ENCODE measurements around the gene GEMIN8. TPM values are rescaled to one million over a fixed set of nuclear protein-coding genes. Genes with fewer than 3 reads are reported as not detected.

GEMIN8 gene
- total and polyA plus RNA-seq, 2 donors (not counting 1 experiment from before 2014, with no cell fraction given), result 20.6 to 26.1 TPM

DNA sequence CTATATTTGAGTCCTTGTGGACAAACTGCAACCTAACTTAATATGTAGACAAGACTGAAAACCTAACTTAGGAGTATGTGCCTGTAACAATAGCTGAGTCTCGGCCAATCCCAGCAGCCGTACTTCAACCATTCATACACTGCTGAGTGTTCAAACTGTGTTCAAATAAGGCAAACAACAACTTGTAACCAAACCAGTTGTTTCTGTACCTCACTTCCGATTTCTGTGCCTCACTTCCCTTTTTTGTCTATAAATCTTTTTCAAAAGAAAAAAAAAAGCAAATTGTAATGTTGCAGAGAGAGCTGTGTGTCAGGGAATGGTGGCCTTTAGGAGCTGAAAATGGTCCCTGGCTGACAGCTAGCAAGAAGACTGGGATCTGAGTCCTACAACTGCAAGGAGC, 46.0 kb downstream of the GEMIN8 start:
- no CpG with 5 or more reads among the region's 3 CpGs for WGBS (ENCODE audit: insufficient coverage)
- peaks cover 3% of the 10 kb centered on the region for H3K9me3 Mint-ChIP-seq (ENCODE audit: insufficient read depth)
- H3K4me2 ChIP-seq (replicated peaks; ENCODE audit: low read depth, low read length, poor library complexity, severe bottlenecking), result peak overlapping the region; percentile 43
- no peaks in the 10 kb centered on the region for H3K27me3 Mint-ChIP-seq
- H3K9me3 ChIP-seq (ENCODE audit: control extremely low read depth in 1 of 3, control insufficient read depth in 2 of 3, insufficient read depth in 1 of 3, low read length in 2 of 3), result no peaks in the 10 kb centered on the region
- no peaks in the 10 kb centered on the region for H4K20me1 ChIP-seq (ENCODE audit: control insufficient read depth, insufficient read depth, low read length, poor library complexity, severe bottlenecking)
- H3K79me2 ChIP-seq (ENCODE audit: control insufficient read depth, insufficient read depth, low read length), result no peaks in the 10 kb centered on the region
- ChIA-PET POLR2A (no interaction called here), CTCF (no interaction called here)
- H3K4me1 ChIP-seq (ENCODE audit: control insufficient read depth in 2 of 2, insufficient read depth in 2 of 2, low read length in 2 of 2), result peaks cover 6 to 9% of the 10 kb centered on the region in 2 donors
- H3K9ac ChIP-seq (ENCODE audit: low read length), result peak overlapping the region; percentile 27
- TF ChIP-seq EZH2 (IDR thresholded peaks at IDR 0.05; ENCODE audit: borderline replicate concordance, insufficient read depth, low read depth, low read length, poor library complexity, severe bottlenecking), result no peak
- TF ChIP-seq, protein P1, sequence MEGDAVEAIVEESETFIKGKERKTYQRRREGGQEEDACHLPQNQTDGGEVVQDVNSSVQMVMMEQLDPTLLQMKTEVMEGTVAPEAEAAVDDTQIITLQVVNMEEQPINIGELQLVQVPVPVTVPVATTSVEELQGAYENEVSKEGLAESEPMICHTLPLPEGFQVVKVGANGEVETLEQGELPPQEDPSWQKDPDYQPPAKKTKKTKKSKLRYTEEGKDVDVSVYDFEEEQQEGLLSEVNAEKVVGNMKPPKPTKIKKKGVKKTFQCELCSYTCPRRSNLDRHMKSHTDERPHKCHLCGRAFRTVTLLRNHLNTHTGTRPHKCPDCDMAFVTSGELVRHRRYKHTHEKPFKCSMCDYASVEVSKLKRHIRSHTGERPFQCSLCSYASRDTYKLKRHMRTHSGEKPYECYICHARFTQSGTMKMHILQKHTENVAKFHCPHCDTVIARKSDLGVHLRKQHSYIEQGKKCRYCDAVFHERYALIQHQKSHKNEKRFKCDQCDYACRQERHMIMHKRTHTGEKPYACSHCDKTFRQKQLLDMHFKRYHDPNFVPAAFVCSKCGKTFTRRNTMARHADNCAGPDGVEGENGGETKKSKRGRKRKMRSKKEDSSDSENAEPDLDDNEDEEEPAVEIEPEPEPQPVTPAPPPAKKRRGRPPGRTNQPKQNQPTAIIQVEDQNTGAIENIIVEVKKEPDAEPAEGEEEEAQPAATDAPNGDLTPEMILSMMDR (IDR thresholded peaks at IDR 0.05), result no peak
- no peaks in the 10 kb centered on the region for H3K36me3 ChIP-seq (replicated peaks in 1 of 2; ENCODE audit: control extremely low read depth in 1 of 2, control insufficient read depth in 1 of 2, extremely low read depth in 1 of 2, insufficient read depth in 2 of 2, low read length in 1 of 2)
- H3K4me1 Mint-ChIP-seq, result peaks cover 12% of the 10 kb centered on the region
- no peak for ATAC-seq (ENCODE audit: low read depth)
- H3K27me3 ChIP-seq (replicated peaks in 1 of 4; ENCODE audit: control extremely low read depth in 1 of 4, control insufficient read depth in 3 of 4, insufficient read depth in 4 of 4, low read length in 3 of 4), result no peaks in the 10 kb centered on the region
- no peak overlapping the region for H3K4me3 ChIP-seq (ENCODE audit: control extremely low read depth in 1 of 5, extremely low read depth in 1 of 5, insufficient read depth in 1 of 5, low read depth in 2 of 5, low read length in 4 of 5)
- peak; percentile 44 for DNase-seq
- intact Hi-C loops (cut with micrococcal nuclease), result no loop called here
- H3K27ac Mint-ChIP-seq, result peak overlapping the region; percentile 53
- peak overlapping the region in 1 of 2 donors; percentile 5 for H3K27ac ChIP-seq (ENCODE audit: low read length in 2 of 2)
- H2AFZ ChIP-seq (ENCODE audit: insufficient read depth, low read depth, low read length, poor library complexity, severe bottlenecking), result peak overlapping the region; percentile 40
- H3K4me3 Mint-ChIP-seq, result peak overlapping the region; percentile 16

DNA sequence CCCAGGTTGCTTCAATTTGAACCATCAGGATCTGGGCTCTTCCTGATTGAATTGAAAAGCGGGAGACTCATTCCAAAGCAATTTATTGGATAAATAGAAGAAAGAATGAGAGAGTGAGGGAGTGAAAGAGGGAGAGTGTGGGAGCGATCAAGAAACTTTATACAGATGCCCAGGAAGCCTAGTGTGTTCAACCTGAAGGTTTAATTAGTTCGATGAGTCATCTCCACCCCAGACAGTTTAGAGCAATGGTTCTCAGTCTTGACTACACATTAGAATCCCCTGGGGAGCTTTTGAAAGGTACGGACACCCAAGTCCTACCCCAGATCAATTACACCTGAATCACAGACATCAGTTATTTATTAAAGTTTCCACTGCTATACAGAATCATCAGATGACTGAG, 61.5 kb downstream of the GEMIN8 start:
- no peak for TF ChIP-seq EZH2 (IDR thresholded peaks at IDR 0.05; ENCODE audit: borderline replicate concordance, insufficient read depth, low read depth, low read length, poor library complexity, severe bottlenecking)
- TF ChIP-seq, protein P1 (IDR thresholded peaks at IDR 0.05), result no peak
- Histone ChIP-seq H3K27me3 (replicated peaks in 1 of 4; ENCODE audit: control extremely low read depth in 1 of 4, control insufficient read depth in 3 of 4, insufficient read depth in 4 of 4, low read length in 3 of 4) (no peaks in the 10 kb centered on the region), H3K79me2 (ENCODE audit: control insufficient read depth, insufficient read depth, low read length) (no peaks in the 10 kb centered on the region), H3K27ac (ENCODE audit: low read length in 2 of 2) (no peak overlapping the region), H3K4me2 (replicated peaks; ENCODE audit: low read depth, low read length, poor library complexity, severe bottlenecking) (no peak overlapping the region), H3K4me3 (ENCODE audit: control extremely low read depth in 1 of 5, extremely low read depth in 1 of 5, insufficient read depth in 1 of 5, low read depth in 2 of 5, low read length in 4 of 5) (no peak overlapping the region), H3K36me3 (replicated peaks in 1 of 2; ENCODE audit: control extremely low read depth in 1 of 2, control insufficient read depth in 1 of 2, extremely low read depth in 1 of 2, insufficient read depth in 2 of 2, low read length in 1 of 2) (no peaks in the 10 kb centered on the region), H2AFZ (ENCODE audit: insufficient read depth, low read depth, low read length, poor library complexity, severe bottlenecking) (no peak overlapping the region), H3K9ac (ENCODE audit: low read length) (no peak overlapping the region), H4K20me1 (ENCODE audit: control insufficient read depth, insufficient read depth, low read length, poor library complexity, severe bottlenecking) (no peaks in the 10 kb centered on the region), H3K4me1 (ENCODE audit: control insufficient read depth in 2 of 2, insufficient read depth in 2 of 2, low read length in 2 of 2) (no peaks in the 10 kb centered on the region), H3K9me3 (ENCODE audit: control extremely low read depth in 1 of 3, control insufficient read depth in 2 of 3, insufficient read depth in 1 of 3, low read length in 2 of 3) (no peaks in the 10 kb centered on the region)
- ChIA-PET CTCF (no interaction called here), POLR2A (no interaction called here)
- intact Hi-C loops (cut with micrococcal nuclease), result no loop called here
- Mint-ChIP-seq H3K4me3 (no peak overlapping the region), H3K4me1 (no peaks in the 10 kb centered on the region), H3K27ac (no peak overlapping the region), H3K27me3 (no peaks in the 10 kb centered on the region), H3K9me3 (ENCODE audit: insufficient read depth) (peaks cover 2% of the 10 kb centered on the region)
- no peak for ATAC-seq (ENCODE audit: low read depth)
- no peak for DNase-seq
- WGBS (ENCODE audit: insufficient coverage), result no CpG with 5 or more reads among the region's 4 CpGs
